ENCODE data around the gene FAM234A.

- TF ChIP-seq CTCF (IDR thresholded peaks at IDR 0.05; ENCODE audit: low read depth, low read length) = no peak
- no peak for TF ChIP-seq POLR2A (IDR thresholded peaks at IDR 0.05; ENCODE audit: extremely low read depth, insufficient read length)
- TF ChIP-seq MAX (IDR thresholded peaks at IDR 0.05; ENCODE audit: low read depth, low read length) = no peak
- no peak for TF ChIP-seq MYC (IDR thresholded peaks at IDR 0.05; ENCODE audit: low read depth, low read length)
Measured at GRCh38 chr16:286491-287297, 52.1 kb downstream of the FAM234A start.
